ENCODE measurements around the gene BORCS8.

BORCS8 gene

GRCh38 chr19:19181488-19181998, 10.4 kb downstream of the BORCS8 start:
- in situ Hi-C loops (cut with MboI; ENCODE audit: low sequenced_read_pairs) = no loop called here

- in situ Hi-C loops (cut with MboI; ENCODE audit: low sequenced_read_pairs) = no loop called here
These were observed 12.2 kb downstream of the BORCS8 start for GRCh38 chr19:19179548-19180441.

- in situ Hi-C loops (cut with MboI; ENCODE audit: low sequenced_read_pairs) = no loop called here
These were observed 15.0 kb downstream of the BORCS8 start for GRCh38 chr19:19176950-19177349.

- in situ Hi-C loops (cut with MboI; ENCODE audit: low sequenced_read_pairs) = loop anchor here (25.0 kb wide), 1 partner anchor 314 kb away; no protein-coding TSS in a partner anchor
These were observed 18.7 kb downstream of the BORCS8 start for GRCh38 chr19:19173243-19173642.

GRCh38 chr19:19171821-19172532, 20.0 kb downstream of the BORCS8 start:
- in situ Hi-C loops (cut with MboI; ENCODE audit: low sequenced_read_pairs) = loop anchor here (25.0 kb wide), 1 partner anchor 315 kb away; no protein-coding TSS in a partner anchor

- in situ Hi-C loops (cut with MboI; ENCODE audit: low sequenced_read_pairs) = loop anchor here (25.0 kb wide), 1 partner anchor 316 kb away; no protein-coding TSS in a partner anchor
These were observed 20.9 kb downstream of the BORCS8 start for GRCh38 chr19:19170873-19171672.

GRCh38 chr19:19170053-19170872, 21.7 kb downstream of the BORCS8 start, which contains the start of gene MEF2B:
MEF2B (minus strand) TSS chr19:19170263; CDS start chr19:19150735, 19,528 bp downstream.
- in situ Hi-C loops (cut with MboI; ENCODE audit: low sequenced_read_pairs) = loop anchor here (25.0 kb wide), 1 partner anchor 317 kb away; no protein-coding TSS in a partner anchor

GRCh38 chr19:19169236-19170052, 22.5 kb downstream of the BORCS8 start:
- in situ Hi-C loops (cut with MboI; ENCODE audit: low sequenced_read_pairs) = loop anchor here (25.0 kb wide), 1 partner anchor 318 kb away; no protein-coding TSS in a partner anchor

- in situ Hi-C loops (cut with MboI; ENCODE audit: low sequenced_read_pairs) = loop anchor here (25.0 kb wide), 1 partner anchor 320 kb away; no protein-coding TSS in a partner anchor
These were observed 24.3 kb downstream of the BORCS8 start for GRCh38 chr19:19167612-19168011.

- in situ Hi-C loops (cut with MboI; ENCODE audit: low sequenced_read_pairs) = loop anchor here (25.0 kb wide), 1 partner anchor 322 kb away; no protein-coding TSS in a partner anchor
These were observed 26.6 kb downstream of the BORCS8 start for GRCh38 chr19:19165396-19165795.

- in situ Hi-C loops (cut with MboI; ENCODE audit: low sequenced_read_pairs) = loop anchor here (25.0 kb wide), 1 partner anchor 325 kb away; no protein-coding TSS in a partner anchor
These were observed 29.5 kb downstream of the BORCS8 start for GRCh38 chr19:19162495-19162894.

- in situ Hi-C loops (cut with MboI; ENCODE audit: low sequenced_read_pairs) = loop anchor here (25.0 kb wide), 1 partner anchor 327 kb away; no protein-coding TSS in a partner anchor
These were observed 31.4 kb downstream of the BORCS8 start for GRCh38 chr19:19160461-19161035.

GRCh38 chr19:19159534-19159933, 32.4 kb downstream of the BORCS8 start:
- in situ Hi-C loops (cut with MboI; ENCODE audit: low sequenced_read_pairs) = loop anchor here (25.0 kb wide), 1 partner anchor 328 kb away; no protein-coding TSS in a partner anchor

GRCh38 chr19:19157808-19158207, 34.1 kb downstream of the BORCS8 start:
- in situ Hi-C loops (cut with MboI; ENCODE audit: low sequenced_read_pairs) = loop anchor here (25.0 kb wide), 1 partner anchor 329 kb away; no protein-coding TSS in a partner anchor

- in situ Hi-C loops (cut with MboI; ENCODE audit: low sequenced_read_pairs) = loop anchor here (25.0 kb wide), 1 partner anchor 332 kb away; no protein-coding TSS in a partner anchor
These were observed 36.3 kb downstream of the BORCS8 start for GRCh38 chr19:19155495-19156219.

- in situ Hi-C loops (cut with MboI; ENCODE audit: low sequenced_read_pairs) = loop anchor here (25.0 kb wide), 1 partner anchor 332 kb away; no protein-coding TSS in a partner anchor
These were observed 37.0 kb downstream of the BORCS8 start for GRCh38 chr19:19154768-19155494.
